Mesenchymal stem cell (in vitro differentiated cells and primary cell): ENCODE data around the gene SULT1A1.
"Not testable (repeated sequence)": the region's sequence is repeated elsewhere in the genome, so short reads cannot be mapped to it uniquely, and the experiment has no call there.

ENCODE experiments used
- DNase-seq: peaks from one replicate; pipeline ENCODE4 v3.0.0-alpha.2; 2013
- H2AFZ ChIP-seq: one replicate; pipeline ENCODE4 v1.6.1; 2013; ENCODE audit warnings: low read depth, mild to moderate bottlenecking, control low read depth, inconsistent platforms, low read length, moderate library complexity
- H2AK5ac ChIP-seq: 2 replicates; pipeline ENCODE4 v1.6.1; 2013; ENCODE audit warnings: low read length, moderate library complexity, mild to moderate bottlenecking, inconsistent platforms; ENCODE audit not compliant: severe bottlenecking
- H2BK120ac ChIP-seq: one replicate; pipeline ENCODE4 v1.6.1; 2013; ENCODE audit warnings: low read depth, mild to moderate bottlenecking, inconsistent platforms, low read length, moderate library complexity
- H2BK12ac ChIP-seq, 2 experiments: one replicate each; pipeline ENCODE4 v1.6.1; 2013; ENCODE audit warnings: inconsistent platforms in 2 of 2, low read length in 2 of 2, mild to moderate bottlenecking in 2 of 2, moderate library complexity in 2 of 2, control low read depth in 1 of 2
- H2BK15ac ChIP-seq: one replicate; pipeline ENCODE4 v1.6.1; 2013; ENCODE audit warnings: mild to moderate bottlenecking, low read depth, inconsistent platforms; ENCODE audit not compliant: poor library complexity, severe bottlenecking
- H2BK5ac ChIP-seq: 2 replicates; pipeline ENCODE4 v1.6.1; 2013; ENCODE audit warnings: low read depth, mild to moderate bottlenecking, low read length, control low read depth, inconsistent platforms; ENCODE audit not compliant: poor library complexity, severe bottlenecking
- H3K14ac ChIP-seq, 2 experiments: one replicate each; pipeline ENCODE4 v1.6.1; 2013; ENCODE audit warnings: inconsistent platforms in 2 of 2, low read length in 2 of 2, control low read depth in 1 of 2, mild to moderate bottlenecking in 1 of 2, moderate library complexity in 1 of 2
- H3K18ac ChIP-seq, 2 experiments: one replicate each; pipeline ENCODE4 v1.6.1; 2013; ENCODE audit warnings: inconsistent platforms in 2 of 2, low read length in 2 of 2, control low read depth in 1 of 2, low read depth in 1 of 2, mild to moderate bottlenecking in 1 of 2
- H3K23ac ChIP-seq, 2 experiments: one replicate each; pipeline ENCODE4 v1.6.1; 2013; ENCODE audit warnings: inconsistent platforms in 2 of 2, low read length in 2 of 2, mild to moderate bottlenecking in 2 of 2, moderate library complexity in 2 of 2, control low read depth in 1 of 2
- H3K27ac ChIP-seq: 2 replicates; pipeline ENCODE4 v1.5.1; 2013; ENCODE audit warnings: mild to moderate bottlenecking, moderate library complexity, low read length, control low read depth, inconsistent platforms; ENCODE audit not compliant: poor library complexity, severe bottlenecking
- H3K27me3 ChIP-seq, 2 experiments: 2 replicates each; pipeline versions ENCODE4 v1.6.1 to v1.7.0; 2013; ENCODE audit warnings: low read length in 2 of 2, mild to moderate bottlenecking in 2 of 2, moderate library complexity in 2 of 2, control low read depth in 1 of 2, inconsistent platforms in 1 of 2; ENCODE audit not compliant: control insufficient read depth in 1 of 2, insufficient read depth in 1 of 2
- H3K36me3 ChIP-seq, 2 experiments: 2 replicates each; pipeline versions ENCODE4 v1.6.1 to v1.7.0; 2013; ENCODE audit warnings: low read length in 2 of 2, control low read depth in 1 of 2, inconsistent platforms in 1 of 2, low read depth in 1 of 2, mild to moderate bottlenecking in 1 of 2; ENCODE audit not compliant: insufficient read depth in 2 of 2, control insufficient read depth in 1 of 2
- H3K4ac ChIP-seq, 2 experiments: one replicate each; pipeline ENCODE4 v1.6.1; 2013; ENCODE audit warnings: inconsistent platforms in 2 of 2, low read length in 2 of 2, mild to moderate bottlenecking in 2 of 2, moderate library complexity in 2 of 2, control low read depth in 1 of 2, low read depth in 1 of 2
- H3K4me1 ChIP-seq: 2 replicates; pipeline ENCODE4 v1.6.1; 2013; ENCODE audit warnings: low read depth, low read length, control low read depth; ENCODE audit not compliant: control insufficient read depth, insufficient read depth
- H3K4me2 ChIP-seq: 2 replicates; pipeline ENCODE4 v1.6.1; 2013; ENCODE audit warnings: low read length, mild to moderate bottlenecking, inconsistent platforms; ENCODE audit not compliant: poor library complexity, severe bottlenecking
- H3K4me3 ChIP-seq, 2 experiments: 2 replicates each; pipeline versions ENCODE4 v1.5.1 to v1.7.0; 2013; ENCODE audit warnings: low read length in 2 of 2, mild to moderate bottlenecking in 2 of 2, control low read depth in 1 of 2, low read depth in 1 of 2; ENCODE audit not compliant: insufficient read depth in 1 of 2
- H3K79me1 ChIP-seq: replicated peaks from 2 replicates; pipeline ENCODE4 v1.6.1; 2013; ENCODE audit warnings: mild to moderate bottlenecking, control low read depth, low read length, inconsistent platforms; ENCODE audit not compliant: poor library complexity, severe bottlenecking
- H3K9ac ChIP-seq: 2 replicates; pipeline ENCODE4 v1.7.0; 2013; ENCODE audit warnings: mild to moderate bottlenecking, low read length, moderate library complexity
- H3K9me3 ChIP-seq: 2 replicates; pipeline ENCODE4 v1.7.0; 2013; ENCODE audit warnings: mild to moderate bottlenecking, low read length; ENCODE audit not compliant: control insufficient read depth
- H4K8ac ChIP-seq: one replicate; pipeline ENCODE4 v1.6.1; 2013; ENCODE audit warnings: inconsistent platforms, mild to moderate bottlenecking, low read length, moderate library complexity
- H4K91ac ChIP-seq: one replicate; pipeline ENCODE4 v1.6.1; 2013; ENCODE audit warnings: mild to moderate bottlenecking, low read length, inconsistent platforms
- WGBS: methylation state at CpG from one replicate; pipeline ENCODE4 v1.1.7; 2013; ENCODE audit warnings: mixed read lengths; 5-methylcytosine and 5-hydroxymethylcytosine counted together

SULT1A1 gene

GRCh38 chr16:28616224-28616577 lies 6.4 kb upstream of the SULT1A1 start:
- H3K23ac ChIP-seq, H3K4me1 ChIP-seq, H3K4ac ChIP-seq, H3K9me3 ChIP-seq, H4K91ac ChIP-seq, H2AK5ac ChIP-seq, H3K36me3 ChIP-seq, H3K4me2 ChIP-seq, H2BK120ac ChIP-seq, DNase-seq, H3K14ac ChIP-seq, H2BK15ac ChIP-seq, H3K27me3 ChIP-seq, H3K9ac ChIP-seq, H3K27ac ChIP-seq, H2AFZ ChIP-seq, H4K8ac ChIP-seq, H3K79me1 ChIP-seq, H3K18ac ChIP-seq, H3K4me3 ChIP-seq, H2BK5ac ChIP-seq, H2BK12ac ChIP-seq: not testable (repeated sequence)
- 87% methylated on average over 7 of the region's 7 CpGs for WGBS

GRCh38 chr16:28615486-28616223 lies 5.8 kb upstream of the SULT1A1 start:
- not testable (repeated sequence) for H3K9ac ChIP-seq, H2BK5ac ChIP-seq, H3K4me1 ChIP-seq, H3K79me1 ChIP-seq, H4K91ac ChIP-seq, H2AK5ac ChIP-seq, H2BK12ac ChIP-seq, H3K36me3 ChIP-seq, H2BK15ac ChIP-seq, H3K23ac ChIP-seq, H3K4ac ChIP-seq, H4K8ac ChIP-seq, H2AFZ ChIP-seq, H3K4me3 ChIP-seq, H3K9me3 ChIP-seq, H3K14ac ChIP-seq, H3K27ac ChIP-seq, H3K27me3 ChIP-seq, H2BK120ac ChIP-seq, H3K4me2 ChIP-seq, H3K18ac ChIP-seq
- 55% methylated on average over 4 of the region's 24 CpGs for WGBS
- DNase-seq = peak; percentile 45

- not testable (repeated sequence) for H3K14ac ChIP-seq, DNase-seq, H3K9ac ChIP-seq, H3K4me2 ChIP-seq, H3K4me1 ChIP-seq, H3K9me3 ChIP-seq, H2BK5ac ChIP-seq, H2BK120ac ChIP-seq, H4K91ac ChIP-seq, H3K23ac ChIP-seq, H3K27me3 ChIP-seq, H3K4ac ChIP-seq, H2BK15ac ChIP-seq, H3K27ac ChIP-seq, H2AFZ ChIP-seq, H4K8ac ChIP-seq, H3K18ac ChIP-seq, H3K79me1 ChIP-seq, H2AK5ac ChIP-seq, H3K36me3 ChIP-seq, H3K4me3 ChIP-seq, H2BK12ac ChIP-seq
- WGBS = 85% methylated on average over 5 of the region's 16 CpGs
These were observed 4.7 kb upstream of the SULT1A1 start for GRCh38 chr16:28614561-28614960.

- not testable (repeated sequence) for H3K4me3 ChIP-seq, H4K8ac ChIP-seq, H3K9me3 ChIP-seq, H3K18ac ChIP-seq, H2AK5ac ChIP-seq, H2AFZ ChIP-seq, H3K4me2 ChIP-seq, DNase-seq, H3K4me1 ChIP-seq, H3K27me3 ChIP-seq, H4K91ac ChIP-seq, H2BK12ac ChIP-seq, H3K4ac ChIP-seq, H2BK120ac ChIP-seq, H3K14ac ChIP-seq, H2BK5ac ChIP-seq, H3K36me3 ChIP-seq, H2BK15ac ChIP-seq, H3K9ac ChIP-seq, H3K23ac ChIP-seq, H3K27ac ChIP-seq, H3K79me1 ChIP-seq
- no CpG with 5 or more reads among the region's 26 CpGs for WGBS
These were observed 4.1 kb upstream of the SULT1A1 start for GRCh38 chr16:28613912-28614311.
